HepG2 (cell line): Measurements from ENCODE around the gene GGTLC1. TPM values are rescaled to one million over a fixed set of nuclear protein-coding genes. Genes with fewer than 3 reads are reported as not detected.

ENCODE experiments used
- ATAC-seq: fragments of 200-7000 bp; cut with Tn5 transposase; 3 replicates; pipeline ENCODE4 v1.9.1; 2020; ENCODE audit warnings: mild to moderate bottlenecking, moderate library complexity
- BruUV-seq: library from RNA; stranded (reverse); fragments of 400-500 nt; replicated peaks from 2 replicates; lab custom pipeline; 2021; lab: Mats Ljungman, UMichigan
- CTCF ChIA-PET: fragments of 300-600 bp; formaldehyde crosslinking; extraction: SDS; loops from one replicate; lab custom pipeline; 2021; ENCODE audit warnings: low total read pairs, inconsistent platforms, low intra/inter-chr PET ratio; lab: Yijun Ruan, JAX
- POLR2A ChIA-PET: fragments of 350-600 bp; sonication (Branson Sonifier 250); formaldehyde crosslinking; loops from one replicate; lab custom pipeline; 2020; ENCODE audit warnings: antibody characterized with exemption, inconsistent platforms; lab: Yijun Ruan, JAX
- DNase-seq: peaks from one replicate; pipeline ENCODE4 v3.0.0-alpha.2; 2015; ENCODE audit warnings: low spot score
- FAIRE-seq: peaks from 3 replicates; lab custom pipeline; 2011; peaks lifted over from hg19 to GRCh38; lab: Jason Lieb, UNC
- H2AFZ ChIP-seq: one replicate; pipeline ENCODE4 v1.6.1; 2011; ENCODE audit warnings: low read length, inconsistent platforms
- H3K27ac ChIP-seq: fragments of 300-600 bp; 3 replicates; pipeline ENCODE4 v1.8.0; 2011; ENCODE audit warnings: mixed run types, mild to moderate bottlenecking, mixed read lengths, low read length, inconsistent platforms; ENCODE audit not compliant: insufficient read depth; ENCODE audit errors: extremely low read length
- H3K27me3 ChIP-seq, 2 experiments: fragments of 200-600 bp in 1 of 2; 2 replicates in 1 of 2; 3 replicates in 1 of 2; pipeline versions ENCODE4 v1.6.0 to v1.8.0; 2011; ENCODE audit warnings: low read length in 2 of 2, mild to moderate bottlenecking in 2 of 2, moderate library complexity in 2 of 2, inconsistent platforms in 1 of 2; ENCODE audit not compliant: insufficient read depth in 2 of 2, control insufficient read depth in 1 of 2
- H3K36me3 ChIP-seq, 2 experiments: fragments of 200-600 bp in 1 of 2; replicated peaks in 1 of 2; 2 replicates in 1 of 2; 3 replicates in 1 of 2; pipeline versions ENCODE4 v1.5.1 to v1.8.0; 2011; ENCODE audit warnings: low read length in 2 of 2, inconsistent platforms in 1 of 2; ENCODE audit not compliant: insufficient read depth in 2 of 2, control insufficient read depth in 1 of 2
- H3K4me1 ChIP-seq: 2 replicates; pipeline ENCODE4 v1.5.1; 2012; ENCODE audit warnings: low read length, inconsistent platforms; ENCODE audit not compliant: insufficient read depth
- H3K4me2 ChIP-seq: 2 replicates; pipeline ENCODE4 v1.6.0; 2011; ENCODE audit warnings: low read depth, low read length, inconsistent platforms
- H3K4me3 ChIP-seq, 3 experiments: fragments of 200-600 bp in 1 of 3; sonication (generic), shearing (Covaris generic) in 1 of 3; replicated peaks in 1 of 3; 2 replicates each; pipeline ENCODE4 v1.5.1; 2011 to 2016; ENCODE audit warnings: low read length in 3 of 3, inconsistent platforms in 2 of 3, low read depth in 2 of 3, mild to moderate bottlenecking in 2 of 3, control low read depth in 1 of 3, mixed read lengths in 1 of 3; ENCODE audit not compliant: insufficient read depth in 1 of 3
- H3K79me2 ChIP-seq: one replicate; pipeline ENCODE4 v1.6.1; 2011; ENCODE audit warnings: low read length, inconsistent platforms; ENCODE audit not compliant: insufficient read depth
- H3K9ac ChIP-seq: 2 replicates; pipeline ENCODE4 v1.6.0; 2011; ENCODE audit warnings: mild to moderate bottlenecking, low read depth, low read length, inconsistent platforms; ENCODE audit not compliant: insufficient read depth
- H3K9me3 ChIP-seq: 2 replicates; pipeline ENCODE4 v1.5.1; 2012; ENCODE audit warnings: mild to moderate bottlenecking, low read length
- H4K20me1 ChIP-seq: 2 replicates; pipeline ENCODE4 v1.6.0; 2011; ENCODE audit warnings: inconsistent platforms, mild to moderate bottlenecking, low read length, moderate library complexity; ENCODE audit not compliant: insufficient read depth
- ATRX ChIP-seq: sonication (generic); formaldehyde crosslinking; IDR thresholded peaks from 2 replicates; pipeline ENCODE4 v1.4.0; 2020; ENCODE audit warnings: missing genetic modification reagents, borderline replicate concordance
- HOXA3 ChIP-seq: sonication (generic); formaldehyde crosslinking; IDR thresholded peaks from 2 replicates; pipeline ENCODE4 v1.5.0; 2020; ENCODE audit warnings: missing genetic modification reagents
- HOXD1 ChIP-seq: sonication (generic); formaldehyde crosslinking; IDR thresholded peaks from 2 replicates; pipeline ENCODE4 v1.5.0; 2020; ENCODE audit warnings: missing genetic modification reagents
- IKZF1 ChIP-seq: fragments of 450-650 bp; IDR thresholded peaks from 2 replicates; pipeline ENCODE4 v1.7.1; 2016
- KLF15 ChIP-seq: sonication (generic); formaldehyde crosslinking; IDR thresholded peaks from 2 replicates; pipeline ENCODE4 v1.8.1; 2023; ENCODE audit warnings: borderline replicate concordance, mild to moderate bottlenecking, inconsistent platforms, missing genetic modification reagents, mixed read lengths
- POLR2A ChIP-seq, 2 experiments: IDR thresholded peaks; 2 replicates each; pipeline ENCODE4 v1.6.1; 2011; ENCODE audit warnings: low read depth in 2 of 2, low read length in 2 of 2, mild to moderate bottlenecking in 1 of 2, moderate library complexity in 1 of 2; ENCODE audit not compliant: insufficient read depth in 1 of 2
- SOX6 ChIP-seq, 2 experiments: fragments of 450-650 bp in 1 of 2; sonication (generic) in 1 of 2; formaldehyde crosslinking in 1 of 2; IDR thresholded peaks; 2 replicates each; pipeline versions ENCODE4 v1.4.0 to v1.6.1; 2017 to 2020; ENCODE audit warnings: antibody characterized with exemption in 1 of 2, mild to moderate bottlenecking in 1 of 2, missing genetic modification reagents in 1 of 2
- SP5 ChIP-seq: IDR thresholded peaks from 2 replicates; pipeline ENCODE4 v1.6.1; 2016; ENCODE audit warnings: low read depth, borderline replicate concordance
- TRIM24 ChIP-seq: sonication (generic); formaldehyde crosslinking; IDR thresholded peaks from 2 replicates; pipeline ENCODE4 v1.8.0; 2022; ENCODE audit warnings: mild to moderate bottlenecking, missing genetic modification reagents
- ZBTB38 ChIP-seq: sonication (generic); formaldehyde crosslinking; IDR thresholded peaks from 2 replicates; pipeline ENCODE4 v1.5.1; 2020; ENCODE audit warnings: mild to moderate bottlenecking, missing genetic modification reagents
- ZEB1 ChIP-seq: IDR thresholded peaks from 2 replicates; pipeline ENCODE4 v1.6.1; 2012; ENCODE audit warnings: mild to moderate bottlenecking, low read depth, inconsistent platforms; ENCODE audit not compliant: insufficient replicate concordance
- ZKSCAN5 ChIP-seq: sonication (generic); formaldehyde crosslinking; IDR thresholded peaks from 2 replicates; pipeline ENCODE4 v1.5.1; 2020; ENCODE audit warnings: mild to moderate bottlenecking, missing genetic modification reagents
- ZNF331 ChIP-seq: sonication (generic); formaldehyde crosslinking; IDR thresholded peaks from 2 replicates; pipeline ENCODE4 v1.4.0; 2020; ENCODE audit warnings: missing genetic modification reagents
- ZNF383 ChIP-seq: sonication (generic); formaldehyde crosslinking; IDR thresholded peaks from 2 replicates; pipeline ENCODE4 v1.4.0; 2020; ENCODE audit warnings: missing genetic modification reagents, mild to moderate bottlenecking, borderline replicate concordance
- ZNF564 ChIP-seq: sonication (generic); formaldehyde crosslinking; IDR thresholded peaks from 2 replicates; pipeline ENCODE4 v1.8.1; 2023; ENCODE audit warnings: mild to moderate bottlenecking, missing genetic modification reagents
- ZNF709 ChIP-seq: sonication (generic); formaldehyde crosslinking; IDR thresholded peaks from 2 replicates; pipeline ENCODE4 v1.5.0; 2020; ENCODE audit warnings: mild to moderate bottlenecking, missing genetic modification reagents
- ZNF720 ChIP-seq: sonication (generic); formaldehyde crosslinking; IDR thresholded peaks from 2 replicates; pipeline ENCODE4 v1.4.0; 2020; ENCODE audit warnings: missing genetic modification reagents
- WGBS: methylation state at CpG from one replicate; pipeline ENCODE4 v1.1.6; 2017; ENCODE audit warnings: low lambda C conversion rate; 5-methylcytosine and 5-hydroxymethylcytosine counted together
- in situ Hi-C: cut with HindIII; loops from 2 replicates; pipeline ENCODE4 v1.10.0; 2017; ENCODE audit warnings: low pct_unique_long_range_greater_than_20kb; ENCODE audit not compliant: extremely low pct_ligation_motif_present
- intact Hi-C: fragments of 100-400 bp; cut with micrococcal nuclease; formaldehyde crosslinking; loops from one replicate; pipeline ENCODE4 v1.10.0; 2022; ENCODE audit not compliant: unreplicated experiment
- polyA plus RNA-seq, 8 experiments: library from polyadenylated mRNA; depleted of rRNA in 3 of 8; stranded (reverse) in 7 of 8; unstranded in 1 of 8; fragments of >200 nt; fragmentation: Illumina TruSeq in 4 of 8; extraction: Trizol in 4 of 8; gene quantifications; 2 replicates each; pipeline versions ENCODE4 v1.2.1 to v1.2.3, GENCODE V29; 2011 to 2016; ENCODE audit warnings: low read depth in 4 of 8, missing spikeins in 1 of 8, mixed read lengths in 1 of 8; ENCODE audit not compliant: insufficient read depth in 1 of 8
- total RNA-seq, 5 experiments: library from RNA; depleted of rRNA; stranded (reverse); fragments of >200 nt; fragmentation: Illumina TruSeq; extraction: Trizol; gene quantifications; 2 replicates each; pipeline ENCODE4 v1.2.3, GENCODE V29; 2016; ENCODE audit warnings: low read depth in 1 of 5
- TF ChIP-seq, protein P1 (sequence below), 2 experiments: fragments of 450-650 bp in 1 of 2; sonication (generic) in 1 of 2; formaldehyde crosslinking; IDR thresholded peaks; 2 replicates each; pipeline versions ENCODE4 v1.5.0 to v1.8.0; 2020 to 2022; ENCODE audit warnings: mild to moderate bottlenecking in 1 of 2, missing genetic modification reagents in 1 of 2
- TF ChIP-seq, protein P2 (sequence below): IDR thresholded peaks from 2 replicates; pipeline ENCODE4 v1.6.1; 2016; ENCODE audit warnings: control low read depth
- TF ChIP-seq, protein P3 (sequence below): IDR thresholded peaks from 2 replicates; pipeline ENCODE4 v1.6.1; 2016
- TF ChIP-seq, protein P4 (sequence below): sonication (generic); formaldehyde crosslinking; IDR thresholded peaks from 2 replicates; pipeline ENCODE4 v1.5.0; 2020; ENCODE audit warnings: missing genetic modification reagents
- TF ChIP-seq, protein P5 (sequence below): IDR thresholded peaks from 2 replicates; pipeline ENCODE4 v1.6.1; 2016; ENCODE audit warnings: missing biosample characterization, missing genetic modification reagents, low read depth

GGTLC1 gene
- total and polyA plus RNA-seq, 2 of the 13 experiments (the other 11 are each of a cell fraction or from before 2014, with no cell fraction given), result not detected

DNA sequence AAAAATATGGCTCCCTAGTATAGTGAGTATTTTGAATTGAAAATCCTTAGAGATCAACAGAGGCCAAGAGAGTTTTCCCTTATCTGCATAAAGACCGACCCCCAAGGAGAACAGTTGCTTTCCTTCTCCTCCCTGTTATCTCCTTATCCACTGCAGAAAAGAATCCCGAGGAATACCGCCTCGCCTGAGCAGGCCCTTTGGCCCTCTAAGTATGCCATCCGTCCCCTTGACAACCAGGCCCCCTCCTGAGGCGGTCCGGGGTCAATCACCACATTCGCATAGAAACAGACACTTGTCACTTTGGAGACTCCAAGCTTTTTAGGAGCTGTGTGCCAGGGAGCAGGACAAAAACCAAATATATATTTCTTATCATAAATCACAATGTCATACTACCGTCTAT, 15.9 kb upstream of the GGTLC1 start (continued):
- TF ChIP-seq TRIM24 (CRISPR knock-in tag) (no peak), ZNF564 (no peak), ZEB1 (no peak), KLF15 (no peak), ZBTB38 (CRISPR knock-in tag) (no peak), ATRX (CRISPR knock-in tag) (no peak), ZNF709 (CRISPR knock-in tag) (no peak), SP5 (no peak), ZNF331 (CRISPR knock-in tag) (no peak)
- TF ChIP-seq, protein P1, sequence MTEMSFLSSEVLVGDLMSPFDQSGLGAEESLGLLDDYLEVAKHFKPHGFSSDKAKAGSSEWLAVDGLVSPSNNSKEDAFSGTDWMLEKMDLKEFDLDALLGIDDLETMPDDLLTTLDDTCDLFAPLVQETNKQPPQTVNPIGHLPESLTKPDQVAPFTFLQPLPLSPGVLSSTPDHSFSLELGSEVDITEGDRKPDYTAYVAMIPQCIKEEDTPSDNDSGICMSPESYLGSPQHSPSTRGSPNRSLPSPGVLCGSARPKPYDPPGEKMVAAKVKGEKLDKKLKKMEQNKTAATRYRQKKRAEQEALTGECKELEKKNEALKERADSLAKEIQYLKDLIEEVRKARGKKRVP (CRISPR knock-in tag; IDR thresholded peaks at IDR 0.05), result no peak
- TF ChIP-seq, protein P2, sequence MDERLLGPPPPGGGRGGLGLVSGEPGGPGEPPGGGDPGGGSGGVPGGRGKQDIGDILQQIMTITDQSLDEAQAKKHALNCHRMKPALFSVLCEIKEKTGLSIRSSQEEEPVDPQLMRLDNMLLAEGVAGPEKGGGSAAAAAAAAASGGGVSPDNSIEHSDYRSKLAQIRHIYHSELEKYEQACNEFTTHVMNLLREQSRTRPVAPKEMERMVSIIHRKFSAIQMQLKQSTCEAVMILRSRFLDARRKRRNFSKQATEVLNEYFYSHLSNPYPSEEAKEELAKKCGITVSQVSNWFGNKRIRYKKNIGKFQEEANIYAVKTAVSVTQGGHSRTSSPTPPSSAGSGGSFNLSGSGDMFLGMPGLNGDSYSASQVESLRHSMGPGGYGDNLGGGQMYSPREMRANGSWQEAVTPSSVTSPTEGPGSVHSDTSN (CRISPR knock-in tag), result no peak

DNA sequence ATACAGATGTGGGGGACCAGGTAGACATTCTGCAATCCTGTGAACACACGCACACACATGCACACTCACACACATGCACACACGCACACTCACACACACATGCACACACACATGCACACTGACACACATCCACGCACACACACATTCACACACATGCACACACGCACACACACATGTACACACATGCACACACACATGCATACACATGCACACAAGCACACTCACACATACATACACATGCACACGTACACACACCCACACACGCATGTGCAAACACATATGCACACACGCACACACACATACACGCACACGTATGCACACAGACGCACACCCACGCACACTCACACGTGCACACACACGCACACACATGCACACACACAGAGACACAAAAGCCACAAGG, 14.3 kb upstream of the GGTLC1 start:
- no peak overlapping the region for H3K4me2 ChIP-seq
- no peaks in the 10 kb centered on the region for H4K20me1 ChIP-seq
- H3K9me3 ChIP-seq, result no peaks in the 10 kb centered on the region
- peaks cover 4 to 10% of the 10 kb centered on the region in 2 experiments; a peak in 2 of 5 replicates for H3K27me3 ChIP-seq
- FAIRE-seq (peak; percentile 12), DNase-seq (no peak), ATAC-seq (no peak)
- 68% methylated on average over 13 of the region's 13 CpGs for WGBS
- no TSS peak for BruUV-seq
- ChIA-PET CTCF (no interaction called here), POLR2A (no interaction called here)
- H3K36me3 ChIP-seq, result no peaks in the 10 kb centered on the region
- in situ Hi-C loops (no loop called here), intact Hi-C loops (no loop called here)
- no peak overlapping the region for H3K27ac ChIP-seq
- H3K9ac ChIP-seq, result no peak overlapping the region
- no peaks in the 10 kb centered on the region for H3K4me1 ChIP-seq
- no peaks in the 10 kb centered on the region for H3K79me2 ChIP-seq
- H3K4me3 ChIP-seq, result no peak overlapping the region
- no peak overlapping the region for H2AFZ ChIP-seq
- TF ChIP-seq SOX6 (IDR thresholded peaks at IDR 0.05), result 0 out of 2 replicates have a peak, but pooled peaks have one; percentile 73
- no peak for TF ChIP-seq SOX6 (CRISPR knock-in tag; IDR thresholded peaks at IDR 0.05)
- TF ChIP-seq, protein P3, sequence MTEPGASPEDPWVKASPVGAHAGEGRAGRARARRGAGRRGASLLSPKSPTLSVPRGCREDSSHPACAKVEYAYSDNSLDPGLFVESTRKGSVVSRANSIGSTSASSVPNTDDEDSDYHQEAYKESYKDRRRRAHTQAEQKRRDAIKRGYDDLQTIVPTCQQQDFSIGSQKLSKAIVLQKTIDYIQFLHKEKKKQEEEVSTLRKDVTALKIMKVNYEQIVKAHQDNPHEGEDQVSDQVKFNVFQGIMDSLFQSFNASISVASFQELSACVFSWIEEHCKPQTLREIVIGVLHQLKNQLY (CRISPR knock-in tag), result no peak
- TF ChIP-seq, protein P4, sequence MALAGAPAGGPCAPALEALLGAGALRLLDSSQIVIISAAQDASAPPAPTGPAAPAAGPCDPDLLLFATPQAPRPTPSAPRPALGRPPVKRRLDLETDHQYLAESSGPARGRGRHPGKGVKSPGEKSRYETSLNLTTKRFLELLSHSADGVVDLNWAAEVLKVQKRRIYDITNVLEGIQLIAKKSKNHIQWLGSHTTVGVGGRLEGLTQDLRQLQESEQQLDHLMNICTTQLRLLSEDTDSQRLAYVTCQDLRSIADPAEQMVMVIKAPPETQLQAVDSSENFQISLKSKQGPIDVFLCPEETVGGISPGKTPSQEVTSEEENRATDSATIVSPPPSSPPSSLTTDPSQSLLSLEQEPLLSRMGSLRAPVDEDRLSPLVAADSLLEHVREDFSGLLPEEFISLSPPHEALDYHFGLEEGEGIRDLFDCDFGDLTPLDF (CRISPR knock-in tag), result no peak
- TF ChIP-seq ZNF383 (CRISPR knock-in tag), result no peak
- TF ChIP-seq, protein P5, sequence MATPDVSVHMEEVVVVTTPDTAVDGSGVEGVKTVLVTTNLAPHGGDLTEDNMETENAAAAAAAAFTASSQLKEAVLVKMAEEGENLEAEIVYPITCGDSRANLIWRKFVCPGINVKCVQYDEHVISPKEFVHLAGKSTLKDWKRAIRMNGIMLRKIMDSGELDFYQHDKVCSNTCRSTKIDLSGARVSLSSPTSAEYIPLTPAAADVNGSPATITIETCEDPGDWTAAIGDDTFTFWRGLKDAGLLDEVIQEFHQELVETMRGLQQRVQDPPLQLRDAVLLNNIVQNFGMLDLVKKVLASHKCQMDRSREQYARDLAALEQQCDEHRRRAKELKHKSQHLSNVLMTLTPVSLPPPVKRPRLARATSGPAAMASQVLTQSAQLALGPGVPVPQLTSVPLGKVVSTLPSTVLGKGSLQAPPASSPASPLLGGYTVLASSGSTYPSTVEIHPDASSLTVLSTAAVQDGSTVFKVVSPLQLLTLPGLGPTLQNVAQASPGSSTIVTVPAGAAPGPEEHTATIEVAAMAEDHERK (CRISPR knock-in tag), result no peak
- no peak for TF ChIP-seq ZNF720
- TF ChIP-seq ZKSCAN5 (CRISPR knock-in tag), result no peak
- TF ChIP-seq POLR2A (IDR thresholded peaks at IDR 0.05; ENCODE audit: insufficient read depth in 1 of 2, low read depth in 2 of 2, low read length in 2 of 2), result no peak
- 0 out of 2 replicates have a peak, but pooled peaks have one; percentile 73 for TF ChIP-seq IKZF1
- no peak for TF ChIP-seq HOXA3 (CRISPR knock-in tag)
- no peak for TF ChIP-seq HOXD1 (CRISPR knock-in tag)
